ENCODE data around the gene TRPV4.

TRPV4 gene

GRCh38 chr12:109738878-109739665, 94.1 kb downstream of the TRPV4 start:
- no peak for DNase-seq

- no peak for DNase-seq
These were observed 95.0 kb downstream of the TRPV4 start for GRCh38 chr12:109738209-109738608.

GRCh38 chr12:109737631-109738030, 95.6 kb downstream of the TRPV4 start:
- no peak for DNase-seq

GRCh38 chr12:109737126-109737525, 96.1 kb downstream of the TRPV4 start:
- DNase-seq = no peak

- DNase-seq = peak in 1 of 2 donors; percentile 8
These were observed 96.6 kb downstream of the TRPV4 start for GRCh38 chr12:109736552-109737108.

- no peak for DNase-seq
These were observed 97.2 kb downstream of the TRPV4 start for GRCh38 chr12:109735825-109736551.

- DNase-seq = no peak
These were observed 98.1 kb downstream of the TRPV4 start for GRCh38 chr12:109735051-109735521.

GRCh38 chr12:109734219-109735000, 98.8 kb downstream of the TRPV4 start:
- DNase-seq = no peak

Data from inflammatory macrophage (primary cell).